Measurements from ENCODE around the gene CALCOCO1. TPM values are rescaled to one million over a fixed set of nuclear protein-coding genes. Genes with fewer than 3 reads are reported as not detected.

CALCOCO1 gene
- total and polyA plus RNA-seq, 4 experiments from 2014 or later: 77.3 to 178 (median 133) TPM

GRCh38 chr12:53757101-53757770, 30.0 kb upstream of the CALCOCO1 start:
- intact Hi-C loops (cut with micrococcal nuclease): loop anchor here (1.0 kb wide), 1 partner anchor 11 kb away; no protein-coding TSS in a partner anchor
- DNase-seq: peak; percentile 67 to 74 (median 71)
- H3K27me3 Mint-ChIP-seq: peaks cover 27 to 31% of the 10 kb centered on the region in 2 donors
- Histone ChIP-seq H3K9me3 (ENCODE audit: control insufficient read depth in 1 of 2, low read length in 2 of 2) (no peaks in the 10 kb centered on the region), H3K4me1 (ENCODE audit: insufficient read depth, low read length) (peaks cover 11% of the 10 kb centered on the region), H3K4me3 (ENCODE audit: low read length in 2 of 2) (peak overlapping the region in 1 of 2 donors; percentile 12), H3K27ac (ENCODE audit: low read depth, low read length) (no peak overlapping the region), H3K36me3 (ENCODE audit: insufficient read depth, low read length) (no peaks in the 10 kb centered on the region), H3K27me3 (ENCODE audit: insufficient read depth, low read length) (peaks cover 21% of the 10 kb centered on the region)
- no peaks in the 10 kb centered on the region for H3K36me3 Mint-ChIP-seq
- H3K4me3 Mint-ChIP-seq: peak overlapping the region; percentile 47 to 75 (median 65)
- CTCF ChIA-PET (ENCODE audit: partially characterized antibody): interaction anchor here (0.5 to 6.5 kb wide), 18 partner anchors 9 to 738 kb away, joined by 3 to 122 read pairs (median 4); partner anchors contain the start of genes ATP5MC2 and CALCOCO1
- POLR2A ChIA-PET (ENCODE audit: partially characterized antibody): interaction anchor here (1.0 to 1.7 kb wide), 2 partner anchors 10 to 11 kb away, joined by 3 to 6 read pairs; no protein-coding TSS in a partner anchor
- H3K4me1 Mint-ChIP-seq: peaks cover 2 to 10% (median 8%) of the 10 kb centered on the region in 4 donors
- no peaks in the 10 kb centered on the region for H3K9me3 Mint-ChIP-seq
- H3K27ac Mint-ChIP-seq: peak overlapping the region in 5 of 7 donors; percentile 39 to 83 (median 65)

GRCh38 chr12:53756300-53757100, 29.2 kb upstream of the CALCOCO1 start:
- H3K4me3 ChIP-seq (ENCODE audit: low read length in 2 of 2): peak overlapping the region in 1 of 2 donors; percentile 12
- POLR2A ChIA-PET (ENCODE audit: partially characterized antibody): interaction anchor here (1.0 to 1.7 kb wide), 2 partner anchors 9 to 10 kb away, joined by 3 to 6 read pairs; no protein-coding TSS in a partner anchor
- intact Hi-C loops (cut with micrococcal nuclease): loop anchor here (1.0 kb wide), 1 partner anchor 10 kb away; no protein-coding TSS in a partner anchor
- H3K9me3 ChIP-seq (ENCODE audit: control insufficient read depth in 1 of 2, low read length in 2 of 2): no peaks in the 10 kb centered on the region
- peaks cover 24% of the 10 kb centered on the region for H3K27me3 ChIP-seq (ENCODE audit: insufficient read depth, low read length)
- peak overlapping the region in 2 of 8 donors; percentile 56 to 75 for H3K4me3 Mint-ChIP-seq
- no peaks in the 10 kb centered on the region for H3K9me3 Mint-ChIP-seq
- CTCF ChIA-PET (ENCODE audit: partially characterized antibody): interaction anchor here (0.8 to 6.5 kb wide), 15 partner anchors 9 to 435 kb away, joined by 3 to 122 read pairs (median 5); partner anchors contain the start of genes ATP5MC2 and CALCOCO1
- H3K36me3 ChIP-seq (ENCODE audit: insufficient read depth, low read length): no peaks in the 10 kb centered on the region
- peaks cover 4 to 10% (median 8%) of the 10 kb centered on the region in 4 donors for H3K4me1 Mint-ChIP-seq
- peaks cover 18% of the 10 kb centered on the region for H3K4me1 ChIP-seq (ENCODE audit: insufficient read depth, low read length)
- DNase-seq: no peak
- H3K27ac Mint-ChIP-seq: peak overlapping the region in 4 of 7 donors; percentile 35 to 54 (median 44)
- no peaks in the 10 kb centered on the region for H3K36me3 Mint-ChIP-seq
- no peak overlapping the region for H3K27ac ChIP-seq (ENCODE audit: low read depth, low read length)
- peaks cover 24 to 30% of the 10 kb centered on the region in 2 donors for H3K27me3 Mint-ChIP-seq

GRCh38 chr12:53755893-53756292, 28.6 kb upstream of the CALCOCO1 start:
- Mint-ChIP-seq H3K4me1 (peaks cover 5 to 10% (median 8%) of the 10 kb centered on the region in 4 donors), H3K4me3 (no peak overlapping the region), H3K27me3 (peaks cover 21 to 30% of the 10 kb centered on the region in 2 donors), H3K27ac (peak overlapping the region in 1 of 7 donors; percentile 21), H3K36me3 (no peaks in the 10 kb centered on the region), H3K9me3 (no peaks in the 10 kb centered on the region)
- no peak for DNase-seq
- intact Hi-C loops (cut with micrococcal nuclease): no loop called here
- peaks cover 21% of the 10 kb centered on the region for H3K4me1 ChIP-seq (ENCODE audit: insufficient read depth, low read length)
- no peak overlapping the region for H3K27ac ChIP-seq (ENCODE audit: low read depth, low read length)
- no peaks in the 10 kb centered on the region for H3K9me3 ChIP-seq (ENCODE audit: control insufficient read depth in 1 of 2, low read length in 2 of 2)
- H3K4me3 ChIP-seq (ENCODE audit: low read length in 2 of 2): no peak overlapping the region
- ChIA-PET CTCF (ENCODE audit: partially characterized antibody) (interaction anchor here (1.6 to 6.5 kb wide), 4 partner anchors 13 to 57 kb away, joined by 5 to 122 read pairs (median 18); no protein-coding TSS in a partner anchor), POLR2A (ENCODE audit: partially characterized antibody) (no interaction called here)
- no peaks in the 10 kb centered on the region for H3K36me3 ChIP-seq (ENCODE audit: insufficient read depth, low read length)
- H3K27me3 ChIP-seq (ENCODE audit: insufficient read depth, low read length): peaks cover 26% of the 10 kb centered on the region

- ChIA-PET CTCF (ENCODE audit: partially characterized antibody) (interaction anchor here (1.1 to 6.5 kb wide), 4 partner anchors 12 to 55 kb away, joined by 3 to 122 read pairs (median 10); no protein-coding TSS in a partner anchor), POLR2A (ENCODE audit: partially characterized antibody) (no interaction called here)
- no peaks in the 10 kb centered on the region for H3K36me3 Mint-ChIP-seq
- no peak overlapping the region for H3K27ac Mint-ChIP-seq
- intact Hi-C loops (cut with micrococcal nuclease): no loop called here
- no peak overlapping the region for H3K27ac ChIP-seq (ENCODE audit: low read depth, low read length)
- no peak for DNase-seq
- no peaks in the 10 kb centered on the region for H3K9me3 ChIP-seq (ENCODE audit: control insufficient read depth in 1 of 2, low read length in 2 of 2)
- peaks cover 30% of the 10 kb centered on the region for H3K27me3 ChIP-seq (ENCODE audit: insufficient read depth, low read length)
- no peak overlapping the region for H3K4me3 Mint-ChIP-seq
- peaks cover 25% of the 10 kb centered on the region for H3K4me1 ChIP-seq (ENCODE audit: insufficient read depth, low read length)
- H3K4me3 ChIP-seq (ENCODE audit: low read length in 2 of 2): no peak overlapping the region
- peaks cover 21 to 26% of the 10 kb centered on the region in 2 donors for H3K27me3 Mint-ChIP-seq
- peaks cover 9 to 12% (median 10%) of the 10 kb centered on the region in 4 donors for H3K4me1 Mint-ChIP-seq
- H3K36me3 ChIP-seq (ENCODE audit: insufficient read depth, low read length): no peaks in the 10 kb centered on the region
- no peaks in the 10 kb centered on the region for H3K9me3 Mint-ChIP-seq
These were observed 28.2 kb upstream of the CALCOCO1 start for GRCh38 chr12:53755451-53755891.

DNA sequence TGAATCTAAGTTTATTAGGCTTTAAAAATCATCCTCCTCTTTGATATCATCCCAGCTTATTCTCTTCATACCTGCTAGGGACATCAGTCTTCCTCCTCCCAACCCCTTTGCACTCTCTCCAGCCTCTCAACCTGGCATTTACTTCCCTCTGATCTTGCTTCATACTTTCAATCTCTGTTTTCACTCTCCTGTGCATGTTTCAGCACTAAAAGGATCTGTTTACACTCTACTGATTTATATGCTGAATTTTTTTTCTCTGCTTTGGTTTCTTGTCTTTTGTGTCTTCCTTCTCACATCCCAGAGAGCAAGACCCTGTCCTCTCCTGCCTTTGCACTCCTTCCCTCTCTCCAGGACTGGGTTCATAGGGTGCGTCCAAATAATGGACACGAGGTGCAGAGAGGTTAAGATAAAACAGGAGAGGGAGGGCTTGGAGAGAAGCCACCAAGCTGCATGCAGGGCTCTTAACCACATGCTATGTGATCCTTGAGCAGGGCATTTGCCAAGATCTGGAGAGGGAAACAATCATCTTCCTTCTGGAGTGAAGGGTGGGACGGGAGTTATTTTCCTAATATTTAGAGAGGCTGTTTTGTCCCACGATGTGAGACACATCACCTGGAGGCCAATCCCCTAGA, 27.5 kb upstream of the CALCOCO1 start:
- POLR2A ChIA-PET (ENCODE audit: partially characterized antibody): no interaction called here
- Mint-ChIP-seq H3K9me3 (no peaks in the 10 kb centered on the region), H3K4me1 (peaks cover 9 to 12% (median 10%) of the 10 kb centered on the region in 4 donors), H3K36me3 (no peaks in the 10 kb centered on the region), H3K27ac (no peak overlapping the region), H3K27me3 (peaks cover 19 to 22% of the 10 kb centered on the region in 2 donors), H3K4me3 (no peak overlapping the region)
- CTCF ChIA-PET (ENCODE audit: partially characterized antibody): interaction anchor here (1.1 to 6.5 kb wide), 3 partner anchors 11 to 55 kb away, joined by 3 to 122 read pairs (median 6); no protein-coding TSS in a partner anchor
- no peak overlapping the region for H3K4me3 ChIP-seq (ENCODE audit: low read length in 2 of 2)
- peaks cover 32% of the 10 kb centered on the region for H3K27me3 ChIP-seq (ENCODE audit: insufficient read depth, low read length)
- no peak for DNase-seq
- no peaks in the 10 kb centered on the region for H3K9me3 ChIP-seq (ENCODE audit: control insufficient read depth in 1 of 2, low read length in 2 of 2)
- peaks cover 25% of the 10 kb centered on the region for H3K4me1 ChIP-seq (ENCODE audit: insufficient read depth, low read length)
- no peak overlapping the region for H3K27ac ChIP-seq (ENCODE audit: low read depth, low read length)
- no peaks in the 10 kb centered on the region for H3K36me3 ChIP-seq (ENCODE audit: insufficient read depth, low read length)
- intact Hi-C loops (cut with micrococcal nuclease): no loop called here

DNA sequence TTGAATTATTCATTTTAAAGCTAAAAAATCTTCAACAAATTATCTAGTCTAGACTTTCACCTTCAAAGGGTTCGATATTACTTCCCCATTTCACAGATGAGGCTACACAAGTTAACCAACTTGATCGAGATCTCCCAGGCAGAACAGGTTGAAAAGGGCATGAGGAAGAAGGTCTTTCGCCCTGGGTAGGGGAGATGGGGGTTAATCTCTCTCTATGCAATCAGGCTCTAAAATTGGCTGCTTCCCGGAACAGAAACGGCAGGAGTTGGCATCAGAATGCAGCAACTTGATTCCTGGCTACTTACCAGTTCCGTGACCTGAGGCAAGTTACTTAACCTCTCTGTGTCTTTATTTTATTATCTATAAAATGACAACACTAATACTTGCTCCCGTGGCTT, 26.9 kb upstream of the CALCOCO1 start:
- no peaks in the 10 kb centered on the region for H3K36me3 Mint-ChIP-seq
- Histone ChIP-seq H3K36me3 (ENCODE audit: insufficient read depth, low read length) (no peaks in the 10 kb centered on the region), H3K27me3 (ENCODE audit: insufficient read depth, low read length) (peaks cover 31% of the 10 kb centered on the region), H3K4me3 (ENCODE audit: low read length in 2 of 2) (no peak overlapping the region), H3K4me1 (ENCODE audit: insufficient read depth, low read length) (peaks cover 25% of the 10 kb centered on the region), H3K27ac (ENCODE audit: low read depth, low read length) (no peak overlapping the region), H3K9me3 (ENCODE audit: control insufficient read depth in 1 of 2, low read length in 2 of 2) (no peaks in the 10 kb centered on the region)
- POLR2A ChIA-PET (ENCODE audit: partially characterized antibody): no interaction called here
- H3K4me1 Mint-ChIP-seq: peaks cover 9 to 12% (median 10%) of the 10 kb centered on the region in 4 donors
- DNase-seq: no peak
- intact Hi-C loops (cut with micrococcal nuclease): no loop called here
- CTCF ChIA-PET (ENCODE audit: partially characterized antibody): interaction anchor here (1.1 to 6.5 kb wide), 4 partner anchors 11 to 54 kb away, joined by 3 to 122 read pairs (median 4); no protein-coding TSS in a partner anchor
- H3K27me3 Mint-ChIP-seq: peaks cover 13 to 17% of the 10 kb centered on the region in 2 donors
- H3K27ac Mint-ChIP-seq: no peak overlapping the region
- no peaks in the 10 kb centered on the region for H3K9me3 Mint-ChIP-seq
- H3K4me3 Mint-ChIP-seq: no peak overlapping the region
